Activated T-helper 17 cell treated with anti-CD3 and anti-CD28 coated beads, Interleukin-2, amount 50 U/mL, for 72 hours (primary cell): ENCODE data around the gene MEA1. TPM values are rescaled to one million over a fixed set of nuclear protein-coding genes. Genes with fewer than 3 reads are reported as not detected.
A peak's percentile ranks its signal among the peaks of the same experiment; 100 is the strongest.

Source experiments
- ATAC-seq: fragments of 150-1000 bp; cut with Tn5 transposase; replicated peaks from 2 replicates; pipeline ENCODE4 v1.10.0; 2021; ENCODE audit warnings: mild to moderate bottlenecking, moderate library complexity
- H3K27ac Mint-ChIP-seq: one replicate; pipeline ENCODE4 v1.8.0; 2022; ENCODE audit warnings: mixed read lengths
- H3K27me3 Mint-ChIP-seq: one replicate; pipeline ENCODE4 v1.8.0; 2022; ENCODE audit warnings: mixed read lengths
- H3K36me3 Mint-ChIP-seq: one replicate; pipeline ENCODE4 v1.8.0; 2022; ENCODE audit warnings: low read depth, mild to moderate bottlenecking, mixed read lengths
- H3K4me1 Mint-ChIP-seq: one replicate; pipeline ENCODE4 v1.8.0; 2022; ENCODE audit warnings: mixed read lengths
- H3K4me3 Mint-ChIP-seq: one replicate; pipeline ENCODE4 v1.8.0; 2022; ENCODE audit warnings: mild to moderate bottlenecking, mixed read lengths
- H3K9me3 Mint-ChIP-seq: one replicate; pipeline ENCODE4 v1.8.0; 2022; ENCODE audit warnings: mixed read lengths
- total RNA-seq, 2 donors: library from RNA; stranded (reverse); gene quantifications; one replicate each; pipeline ENCODE4 v1.2.3, GENCODE V29; 2022

MEA1 gene
- 10 to 100 TPM; 75.7 to 93.8 TPM for total RNA-seq

- Mint-ChIP-seq H3K4me1 (peaks cover 37% of the 10 kb centered on the region), H3K36me3 (peaks cover 92% of the 10 kb centered on the region)
- ATAC-seq, result peak; percentile 96
These were observed at the start of gene MEA1, which contains the start of gene KLHDC3 for GRCh38 chr6:43013843-43014433. Gene MEA1 (minus strand): TSS chr6:43013946. CDS start chr6:43013813, 133 bp downstream. Gene KLHDC3 (plus strand): TSS chr6:43014249. CDS start chr6:43017193, 2,944 bp downstream.

GRCh38 chr6:43062818-43063217, 49.1 kb upstream of the MEA1 start:
- ATAC-seq, result no peak
- H3K9me3 Mint-ChIP-seq, result no peaks in the 10 kb centered on the region
- H3K27me3 Mint-ChIP-seq, result no peaks in the 10 kb centered on the region
- H3K4me1 Mint-ChIP-seq, result peaks cover 20% of the 10 kb centered on the region
- H3K27ac Mint-ChIP-seq, result no peak overlapping the region
- H3K36me3 Mint-ChIP-seq, result peaks cover 28% of the 10 kb centered on the region
- H3K4me3 Mint-ChIP-seq, result no peak overlapping the region

More at GRCh38 chr6:43013843-43014433, at the start of gene MEA1, which contains the start of gene KLHDC3:
- Mint-ChIP-seq H3K4me3 (peak within 1 kb of the TSS; percentile 94), H3K9me3 (no peaks in the 10 kb centered on the region), H3K27ac (peak within 1 kb of the TSS; percentile 96), H3K27me3 (no peaks in the 10 kb centered on the region)

- peaks cover 20% of the 10 kb centered on the region for H3K4me1 Mint-ChIP-seq
- ATAC-seq, result no peak
- peak overlapping the region; percentile 8 for H3K27ac Mint-ChIP-seq
These were observed 48.1 kb upstream of the MEA1 start for GRCh38 chr6:43061861-43062260.

GRCh38 chr6:43060755-43061633, 47.2 kb upstream of the MEA1 start:
- Mint-ChIP-seq H3K4me3 (peak overlapping the region; percentile 95), H3K4me1 (peaks cover 20% of the 10 kb centered on the region), H3K27ac (peak overlapping the region; percentile 8), H3K27me3 (no peaks in the 10 kb centered on the region), H3K9me3 (no peaks in the 10 kb centered on the region), H3K36me3 (peaks cover 46% of the 10 kb centered on the region)
- no peak for ATAC-seq

More at GRCh38 chr6:43061861-43062260, 48.1 kb upstream of the MEA1 start:
- Mint-ChIP-seq H3K9me3 (no peaks in the 10 kb centered on the region), H3K27me3 (no peaks in the 10 kb centered on the region), H3K36me3 (peaks cover 38% of the 10 kb centered on the region), H3K4me3 (peak overlapping the region; percentile 95)

- H3K36me3 Mint-ChIP-seq, result peaks cover 54% of the 10 kb centered on the region
- no peaks in the 10 kb centered on the region for H3K27me3 Mint-ChIP-seq
- no peak for ATAC-seq
- peaks cover 20% of the 10 kb centered on the region for H3K4me1 Mint-ChIP-seq
- H3K27ac Mint-ChIP-seq, result peak overlapping the region; percentile 98
- H3K9me3 Mint-ChIP-seq, result no peaks in the 10 kb centered on the region
- H3K4me3 Mint-ChIP-seq, result peak overlapping the region; percentile 95
These were observed 46.4 kb upstream of the MEA1 start for GRCh38 chr6:43060034-43060754.

- H3K4me1 Mint-ChIP-seq, result peaks cover 20% of the 10 kb centered on the region
- H3K27me3 Mint-ChIP-seq, result no peaks in the 10 kb centered on the region
- peak; percentile 97 for ATAC-seq
- peak within 1 kb of the TSS; percentile 95 for H3K4me3 Mint-ChIP-seq
- peak within 1 kb of the TSS; percentile 98 for H3K27ac Mint-ChIP-seq
- H3K9me3 Mint-ChIP-seq, result no peaks in the 10 kb centered on the region
- H3K36me3 Mint-ChIP-seq, result peaks cover 54% of the 10 kb centered on the region
These were observed 45.7 kb upstream of the MEA1 start, which contains the start of the genes KLC4 and MRPL2 for GRCh38 chr6:43059168-43060033. Gene KLC4 (plus strand): TSS chr6:43059631. CDS start chr6:43061336, 1,705 bp downstream. Gene MRPL2 (minus strand): TSS chr6:43059434. CDS start chr6:43059381, 53 bp downstream.

GRCh38 chr6:43058531-43058930, 44.8 kb upstream of the MEA1 start:
- Mint-ChIP-seq H3K27me3 (no peaks in the 10 kb centered on the region), H3K36me3 (peaks cover 53% of the 10 kb centered on the region), H3K4me3 (peak overlapping the region; percentile 95), H3K27ac (peak overlapping the region; percentile 98), H3K9me3 (no peaks in the 10 kb centered on the region), H3K4me1 (peaks cover 20% of the 10 kb centered on the region)
- no peak for ATAC-seq

- Mint-ChIP-seq H3K27ac (no peak overlapping the region), H3K9me3 (no peaks in the 10 kb centered on the region), H3K4me3 (no peak overlapping the region), H3K27me3 (no peaks in the 10 kb centered on the region), H3K36me3 (peaks cover 61% of the 10 kb centered on the region), H3K4me1 (peaks cover 35% of the 10 kb centered on the region)
- ATAC-seq, result no peak
These were observed 42.2 kb upstream of the MEA1 start for GRCh38 chr6:43055966-43056365.

- peak overlapping the region; percentile 90 for H3K4me3 Mint-ChIP-seq
- peak overlapping the region; percentile 95 for H3K27ac Mint-ChIP-seq
- ATAC-seq, result no peak
- H3K4me1 Mint-ChIP-seq, result peaks cover 32% of the 10 kb centered on the region
- H3K36me3 Mint-ChIP-seq, result peaks cover 77% of the 10 kb centered on the region
- no peaks in the 10 kb centered on the region for H3K9me3 Mint-ChIP-seq
- H3K27me3 Mint-ChIP-seq, result no peaks in the 10 kb centered on the region
These were observed 40.6 kb upstream of the MEA1 start for GRCh38 chr6:43054206-43054943.

GRCh38 chr6:43053545-43054205, 39.9 kb upstream of the MEA1 start, which contains the start of gene CUL7:
Gene CUL7 (minus strand): TSS chr6:43053851. CDS start chr6:43052788, 1,063 bp downstream.
- Mint-ChIP-seq H3K9me3 (no peaks in the 10 kb centered on the region), H3K4me3 (peak within 1 kb of the TSS; percentile 90), H3K27ac (peak within 1 kb of the TSS; percentile 95), H3K4me1 (peaks cover 31% of the 10 kb centered on the region), H3K27me3 (no peaks in the 10 kb centered on the region), H3K36me3 (peaks cover 78% of the 10 kb centered on the region)
- ATAC-seq, result peak; percentile 100

GRCh38 chr6:43052842-43053544, 39.2 kb upstream of the MEA1 start:
- peaks cover 24% of the 10 kb centered on the region for H3K4me1 Mint-ChIP-seq
- H3K27me3 Mint-ChIP-seq, result no peaks in the 10 kb centered on the region
- H3K4me3 Mint-ChIP-seq, result peak overlapping the region; percentile 90
- H3K27ac Mint-ChIP-seq, result peak overlapping the region; percentile 95
- peak; percentile 28 for ATAC-seq
- H3K36me3 Mint-ChIP-seq, result peaks cover 78% of the 10 kb centered on the region
- H3K9me3 Mint-ChIP-seq, result no peaks in the 10 kb centered on the region
